Keratinocyte (primary cell): Measurements from ENCODE around the gene ERV3-1. TPM values are rescaled to one million over a fixed set of nuclear protein-coding genes. Genes with fewer than 3 reads are reported as not detected.
"Not testable (repeated sequence)": the region's sequence is repeated elsewhere in the genome, so short reads cannot be mapped to it uniquely, and the experiment has no call there.

Experiments used
- DNase-seq: peaks from one replicate; pipeline ENCODE4 v3.0.0-alpha.2; 2011; ENCODE audit warnings: low read depth, missing footprints, low spot score
- FAIRE-seq: peaks from 2 replicates; lab custom pipeline; 2011; peaks lifted over from hg19 to GRCh38; lab: Jason Lieb, UNC
- H2AFZ ChIP-seq: 2 replicates; pipeline ENCODE4 v1.6.0; 2012; ENCODE audit warnings: low read length, control low read depth, inconsistent platforms; ENCODE audit not compliant: control insufficient read depth
- H3K27ac ChIP-seq: 2 replicates; pipeline ENCODE4 v1.5.1; 2011; ENCODE audit warnings: low read length; ENCODE audit not compliant: control insufficient read depth, insufficient read depth
- H3K27me3 ChIP-seq: 3 replicates; pipeline ENCODE4 v1.6.0; 2011; ENCODE audit warnings: low read length; ENCODE audit not compliant: control insufficient read depth, insufficient read depth; ENCODE audit errors: extremely low read depth
- H3K36me3 ChIP-seq, 2 experiments: 2 replicates in 1 of 2; 3 replicates in 1 of 2; pipeline ENCODE4 v1.5.1; 2011; ENCODE audit warnings: low read length in 2 of 2, mild to moderate bottlenecking in 1 of 2; ENCODE audit not compliant: control insufficient read depth in 2 of 2, insufficient read depth in 2 of 2; ENCODE audit errors: extremely low read depth in 1 of 2
- H3K4me1 ChIP-seq: 3 replicates; pipeline ENCODE4 v1.5.1; 2011; ENCODE audit warnings: low read length; ENCODE audit not compliant: control insufficient read depth, insufficient read depth; ENCODE audit errors: extremely low read depth
- H3K4me2 ChIP-seq: 3 replicates; pipeline ENCODE4 v1.6.0; 2011; ENCODE audit warnings: low read depth, low read length; ENCODE audit not compliant: control insufficient read depth, insufficient read depth; ENCODE audit errors: extremely low read depth
- H3K4me3 ChIP-seq, 3 experiments: fragments of 200-600 bp in 1 of 3; sonication (generic) in 1 of 3; 2 replicates in 2 of 3; 3 replicates in 1 of 3; pipeline ENCODE4 v1.5.1; 2011 to 2016; ENCODE audit warnings: low read length in 3 of 3, mild to moderate bottlenecking in 3 of 3, control low read depth in 2 of 3, inconsistent platforms in 1 of 3, low read depth in 1 of 3, mixed read lengths in 1 of 3, mixed run types in 1 of 3, moderate library complexity in 1 of 3; ENCODE audit not compliant: control insufficient read depth in 2 of 3, insufficient read depth in 2 of 3; ENCODE audit errors: extremely low read depth in 1 of 3
- H3K79me2 ChIP-seq: 2 replicates; pipeline ENCODE4 v1.6.0; 2012; ENCODE audit warnings: low read length; ENCODE audit not compliant: control insufficient read depth, insufficient read depth
- H3K9ac ChIP-seq: 3 replicates; pipeline ENCODE4 v1.6.0; 2011; ENCODE audit warnings: low read length; ENCODE audit not compliant: control insufficient read depth, insufficient read depth; ENCODE audit errors: extremely low read depth
- H3K9me1 ChIP-seq: 3 replicates; pipeline ENCODE4 v1.6.0; 2011; ENCODE audit warnings: low read length; ENCODE audit not compliant: control insufficient read depth, insufficient read depth; ENCODE audit errors: extremely low read depth
- H3K9me3 ChIP-seq: 2 replicates; pipeline ENCODE4 v1.5.1; 2012; ENCODE audit warnings: low read depth, low read length; ENCODE audit not compliant: control insufficient read depth
- H4K20me1 ChIP-seq: 3 replicates; pipeline ENCODE4 v1.6.0; 2011; ENCODE audit warnings: low read length; ENCODE audit not compliant: control insufficient read depth, insufficient read depth; ENCODE audit errors: extremely low read depth
- dilution Hi-C: fragments of 300-500 bp; cut with MboI; formaldehyde crosslinking; loops from one replicate; pipeline ENCODE4 v1.7.0; 2020; ENCODE audit warnings: low sequenced_read_pairs; ENCODE audit not compliant: extremely low pct_ligation_motif_present
- polyA plus RNA-seq, 5 experiments: library from polyadenylated mRNA; depleted of rRNA in 3 of 5; stranded (reverse) in 3 of 5; stranded (forward) in 1 of 5; unstranded in 1 of 5; fragments of >200 nt; gene quantifications; 1 replicate in 1 of 5; 2 replicates in 3 of 5; 3 replicates in 1 of 5; pipeline versions ENCODE4 v1.2.1 to v1.2.3, GENCODE V29; 2011 to 2012; ENCODE audit warnings: missing spikeins in 2 of 5, low read depth in 1 of 5, low replicate concordance in 1 of 5

Gene ERV3-1
- polyA plus RNA-seq, 1 donor (not counting 4 experiments of a cell fraction or from before 2014, with no cell fraction given): 3.1 TPM

- H3K9me1 ChIP-seq, H3K27me3 ChIP-seq, H3K4me1 ChIP-seq, H3K9ac ChIP-seq, H3K27ac ChIP-seq, H2AFZ ChIP-seq, H3K79me2 ChIP-seq, H3K9me3 ChIP-seq, H3K36me3 ChIP-seq, DNase-seq, H4K20me1 ChIP-seq, H3K4me2 ChIP-seq, FAIRE-seq, dilution Hi-C loops, H3K4me3 ChIP-seq: not testable (repeated sequence)
These were observed 44.7 kb upstream of the ERV3-1 start for GRCh38 chr7:65051139-65051538.

DNA sequence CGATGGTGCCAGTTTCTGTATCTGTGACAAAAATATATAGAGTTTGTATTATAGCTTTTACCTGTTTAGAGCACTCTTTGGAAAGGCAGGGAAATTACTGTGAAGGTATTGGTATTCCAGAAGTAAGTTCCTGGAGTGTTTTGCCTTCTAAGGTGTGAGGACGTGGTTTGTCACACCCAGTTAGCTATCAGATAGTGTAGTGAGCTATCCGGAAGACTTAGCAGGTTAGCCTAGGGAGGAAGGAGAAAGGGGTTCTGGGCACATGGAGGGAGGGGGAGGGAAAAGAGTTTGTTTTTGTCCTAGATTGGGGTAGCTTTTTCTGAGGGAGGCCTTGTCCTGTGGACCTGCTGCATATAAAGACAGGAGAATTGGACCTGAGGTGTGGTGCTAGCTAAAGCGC, 39.8 kb upstream of the ERV3-1 start:
- FAIRE-seq, H3K27ac ChIP-seq, H3K4me3 ChIP-seq, H3K79me2 ChIP-seq, dilution Hi-C loops, H2AFZ ChIP-seq, H3K9me1 ChIP-seq, H3K9ac ChIP-seq, H3K4me1 ChIP-seq, H3K9me3 ChIP-seq, DNase-seq, H3K4me2 ChIP-seq, H3K36me3 ChIP-seq, H3K27me3 ChIP-seq, H4K20me1 ChIP-seq: not testable (repeated sequence)

- H3K79me2 ChIP-seq, H4K20me1 ChIP-seq, H3K4me2 ChIP-seq, H3K36me3 ChIP-seq, FAIRE-seq, H3K27me3 ChIP-seq, DNase-seq, H3K9me1 ChIP-seq, dilution Hi-C loops, H2AFZ ChIP-seq, H3K4me1 ChIP-seq, H3K9me3 ChIP-seq, H3K9ac ChIP-seq, H3K27ac ChIP-seq, H3K4me3 ChIP-seq: not testable (repeated sequence)
These were observed 39.1 kb upstream of the ERV3-1 start for GRCh38 chr7:65045589-65045988.

DNA sequence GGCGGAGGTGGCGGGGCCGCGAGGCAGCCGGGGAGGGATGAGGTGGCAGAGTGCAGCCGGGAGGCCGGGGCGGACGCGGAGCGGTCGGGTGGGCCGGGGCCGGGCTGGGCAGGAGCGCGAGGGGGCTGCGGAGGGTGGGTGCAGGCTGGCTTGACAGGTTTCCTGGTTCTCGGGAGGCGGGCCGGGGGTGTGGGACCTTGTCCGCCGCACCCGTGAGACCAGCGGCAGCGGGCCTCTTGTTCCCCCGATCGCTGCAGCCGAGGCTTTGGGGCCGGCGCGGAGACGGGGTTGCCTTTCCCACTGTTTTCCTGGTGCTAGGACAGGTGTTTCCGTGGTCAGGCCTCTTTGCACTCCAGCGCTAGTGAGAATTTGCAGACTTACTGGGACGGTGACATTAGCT, 32.3 kb upstream of the ERV3-1 start:
- Histone ChIP-seq H2AFZ (peak overlapping the region; percentile 11), H3K4me3 (peak overlapping the region; percentile 63 to 71 (median 69)), H3K4me2 (peak overlapping the region; percentile 84), H3K27ac (peak overlapping the region; percentile 56), H3K9ac (peak overlapping the region; percentile 72), H3K79me2 (peaks cover 13% of the 10 kb centered on the region)
- H3K9me3 ChIP-seq, H3K9me1 ChIP-seq, H3K36me3 ChIP-seq, FAIRE-seq, H4K20me1 ChIP-seq, dilution Hi-C loops, H3K27me3 ChIP-seq, DNase-seq, H3K4me1 ChIP-seq: not testable (repeated sequence)
